ENCODE measurements around the gene PPP3CA. TPM values are rescaled to one million over a fixed set of nuclear protein-coding genes. Genes with fewer than 3 reads are reported as not detected.
A peak's percentile ranks its signal among the peaks of the same experiment; 100 is the strongest.

The PPP3CA gene
- total RNA-seq, 2 donors from 2014 or later = 13.7 to 20.8 TPM

- intact Hi-C loops (cut with DNase I) = no loop called here
- WGBS, 2 donors = 33 to 57% methylated on average over 1 of the region's 1 CpG
- H3K4me3 ChIP-seq = no peak overlapping the region
- no peaks in the 10 kb centered on the region for H3K27me3 ChIP-seq
- H3K4me1 ChIP-seq = no peaks in the 10 kb centered on the region
- H3K27ac ChIP-seq = no peak overlapping the region
- TF ChIP-seq POLR2A (IDR thresholded peaks at IDR 0.05) (no peak), CTCF (IDR thresholded peaks at IDR 0.05) (no peak)
- DNase-seq (no peak), ATAC-seq (no peak)
- no peaks in the 10 kb centered on the region for H3K36me3 ChIP-seq (replicated peaks in 1 of 2; ENCODE audit: insufficient read depth in 1 of 2, low read depth in 2 of 2)
- H3K9me3 ChIP-seq = no peaks in the 10 kb centered on the region
These were observed 363.9 kb downstream of the PPP3CA start for GRCh38 chr4:100983426-100983825.

GRCh38 chr4:100982345-100982744, 365.0 kb downstream of the PPP3CA start:
- Histone ChIP-seq H3K9me3 (no peaks in the 10 kb centered on the region), H3K4me1 (peaks cover 5% of the 10 kb centered on the region), H3K4me3 (no peak overlapping the region), H3K36me3 (replicated peaks in 1 of 2; ENCODE audit: insufficient read depth in 1 of 2, low read depth in 2 of 2) (no peaks in the 10 kb centered on the region), H3K27me3 (no peaks in the 10 kb centered on the region), H3K27ac (no peak overlapping the region)
- no peak for ATAC-seq
- TF ChIP-seq CTCF (IDR thresholded peaks at IDR 0.05) (no peak), POLR2A (IDR thresholded peaks at IDR 0.05) (no peak)
- WGBS, 2 donors = 54 to 59% methylated on average over 3 of the region's 3 CpGs
- intact Hi-C loops (cut with DNase I) = no loop called here
- DNase-seq = no peak

GRCh38 chr4:100981447-100982204, 365.7 kb downstream of the PPP3CA start:
- ATAC-seq = peak; percentile 30
- Histone ChIP-seq H3K36me3 (replicated peaks in 1 of 2; ENCODE audit: insufficient read depth in 1 of 2, low read depth in 2 of 2) (no peaks in the 10 kb centered on the region), H3K27me3 (no peaks in the 10 kb centered on the region), H3K27ac (no peak overlapping the region), H3K4me3 (no peak overlapping the region), H3K4me1 (peaks cover 7% of the 10 kb centered on the region), H3K9me3 (no peaks in the 10 kb centered on the region)
- TF ChIP-seq POLR2A (IDR thresholded peaks at IDR 0.05) = no peak
- TF ChIP-seq CTCF (IDR thresholded peaks at IDR 0.05) = no peak
- intact Hi-C loops (cut with DNase I) = no loop called here
- WGBS, 2 donors = 54 to 73% methylated on average over 5 of the region's 5 CpGs
- peak in 1 of 4 donors; percentile 22 for DNase-seq

GRCh38 chr4:100979736-100980135, 367.6 kb downstream of the PPP3CA start:
- intact Hi-C loops (cut with DNase I) = no loop called here
- Histone ChIP-seq H3K4me1 (peaks cover 7% of the 10 kb centered on the region), H3K27ac (no peak overlapping the region), H3K27me3 (no peaks in the 10 kb centered on the region), H3K9me3 (no peaks in the 10 kb centered on the region), H3K36me3 (replicated peaks in 1 of 2; ENCODE audit: insufficient read depth in 1 of 2, low read depth in 2 of 2) (no peaks in the 10 kb centered on the region), H3K4me3 (no peak overlapping the region)
- WGBS, 2 donors = 74 to 77% methylated on average over 4 of the region's 4 CpGs
- no peak for ATAC-seq
- no peak for DNase-seq
- no peak for TF ChIP-seq CTCF (IDR thresholded peaks at IDR 0.05)
- TF ChIP-seq POLR2A (IDR thresholded peaks at IDR 0.05) = no peak
